Measurements from ENCODE around the gene KCMF1. TPM values are rescaled to one million over a fixed set of nuclear protein-coding genes. Genes with fewer than 3 reads are reported as not detected.

Gene KCMF1
- total RNA-seq, 1 experiment from 2014 or later = 97.8 TPM

GRCh38 chr2:85062565-85062964, 91.6 kb downstream of the KCMF1 start:
- intact Hi-C loops (cut with micrococcal nuclease; ENCODE audit: unreplicated experiment) = no loop called here
- Histone ChIP-seq H3K79me2 (ENCODE audit: low read depth) (no peaks in the 10 kb centered on the region), H3F3A (ENCODE audit: insufficient read depth, low read depth) (peaks cover 14% of the 10 kb centered on the region; the same call in 1 of the 2 replicates), H3K4me3 (no peak overlapping the region), H3K27me3 (ENCODE audit: insufficient read depth, low read depth) (peaks cover 3% of the 10 kb centered on the region; the same call in 1 of the 2 replicates), H3K4me2 (no peak overlapping the region), H2AFZ (no peak overlapping the region), H3K9me2 (ENCODE audit: insufficient read depth) (no peaks in the 10 kb centered on the region), H3K9me3 (ENCODE audit: insufficient read depth, low read depth) (no peaks in the 10 kb centered on the region), H3K36me3 (ENCODE audit: low read depth) (no peaks in the 10 kb centered on the region), H4K20me1 (ENCODE audit: insufficient read depth) (no peaks in the 10 kb centered on the region), H3K4me1 (replicated peaks; ENCODE audit: insufficient read depth) (no peaks in the 10 kb centered on the region), H3K27ac (no peak overlapping the region)
- no peak for DNase-seq
- ChIA-PET POLR2A (ENCODE audit: unreplicated experiment) (no interaction called here), CTCF (no interaction called here)
- BruUV-seq (replicated peaks) = no TSS peak
- TF ChIP-seq EZH2 (IDR thresholded peaks at IDR 0.05; ENCODE audit: low read depth) (no peak), CTCF (conservative IDR thresholded peaks at IDR 0.05) (no peak)

GRCh38 chr2:85063981-85064599, 93.1 kb downstream of the KCMF1 start:
- Histone ChIP-seq H3K79me2 (ENCODE audit: low read depth) (no peaks in the 10 kb centered on the region), H3K9me3 (ENCODE audit: insufficient read depth, low read depth) (no peaks in the 10 kb centered on the region), H2AFZ (no peak overlapping the region), H4K20me1 (ENCODE audit: insufficient read depth) (no peaks in the 10 kb centered on the region), H3K27ac (no peak overlapping the region), H3K9me2 (ENCODE audit: insufficient read depth) (no peaks in the 10 kb centered on the region), H3K36me3 (ENCODE audit: low read depth) (no peaks in the 10 kb centered on the region), H3K4me3 (no peak overlapping the region), H3K27me3 (ENCODE audit: insufficient read depth, low read depth) (peaks cover 3% of the 10 kb centered on the region; the same call in 1 of the 2 replicates), H3K4me1 (replicated peaks; ENCODE audit: insufficient read depth) (no peaks in the 10 kb centered on the region), H3K4me2 (no peak overlapping the region), H3F3A (ENCODE audit: insufficient read depth, low read depth) (peaks cover 3% of the 10 kb centered on the region; the same call in 1 of the 2 replicates)
- no TSS peak for BruUV-seq (replicated peaks)
- TF ChIP-seq CTCF (conservative IDR thresholded peaks at IDR 0.05) (no peak), EZH2 (IDR thresholded peaks at IDR 0.05; ENCODE audit: low read depth) (no peak)
- no peak for DNase-seq
- intact Hi-C loops (cut with micrococcal nuclease; ENCODE audit: unreplicated experiment) = no loop called here
- ChIA-PET POLR2A (ENCODE audit: unreplicated experiment) (no interaction called here), CTCF (no interaction called here)

- POLR2A ChIA-PET (ENCODE audit: unreplicated experiment) = no interaction called here
- H3K27ac ChIP-seq = no peak overlapping the region
- no peaks in the 10 kb centered on the region for H3K9me3 ChIP-seq (ENCODE audit: insufficient read depth, low read depth)
- no peaks in the 10 kb centered on the region for H3K4me1 ChIP-seq (replicated peaks; ENCODE audit: insufficient read depth)
- H3K4me2 ChIP-seq = no peak overlapping the region
- CTCF ChIA-PET = interaction anchor here (1.4 kb wide), 1 partner anchor 235 kb away, joined by 7 read pairs; no protein-coding TSS in a partner anchor
- peaks cover 3% of the 10 kb centered on the region; the same call in 1 of the 2 replicates for H3K27me3 ChIP-seq (ENCODE audit: insufficient read depth, low read depth)
- DNase-seq = no peak
- no peaks in the 10 kb centered on the region for H4K20me1 ChIP-seq (ENCODE audit: insufficient read depth)
- no peak overlapping the region for H2AFZ ChIP-seq
- no peaks in the 10 kb centered on the region for H3K9me2 ChIP-seq (ENCODE audit: insufficient read depth)
- no TSS peak for BruUV-seq (replicated peaks)
- no peak for TF ChIP-seq EZH2 (IDR thresholded peaks at IDR 0.05; ENCODE audit: low read depth)
- no peak for TF ChIP-seq CTCF (conservative IDR thresholded peaks at IDR 0.05)
- no peaks in the 10 kb centered on the region for H3K36me3 ChIP-seq (ENCODE audit: low read depth)
- intact Hi-C loops (cut with micrococcal nuclease; ENCODE audit: unreplicated experiment) = loop anchor here (5.0 kb wide), 1 partner anchor 138 kb away; no protein-coding TSS in a partner anchor
- no peak overlapping the region for H3K4me3 ChIP-seq
- H3F3A ChIP-seq (ENCODE audit: insufficient read depth, low read depth) = no peaks in the 10 kb centered on the region
- H3K79me2 ChIP-seq (ENCODE audit: low read depth) = no peaks in the 10 kb centered on the region
Measured at GRCh38 chr2:85064927-85065577, 94.1 kb downstream of the KCMF1 start.
